ENCODE measurements around the gene CACNA2D4.
A peak's percentile ranks its signal among the peaks of the same experiment; 100 is the strongest.

Gene CACNA2D4

DNA sequence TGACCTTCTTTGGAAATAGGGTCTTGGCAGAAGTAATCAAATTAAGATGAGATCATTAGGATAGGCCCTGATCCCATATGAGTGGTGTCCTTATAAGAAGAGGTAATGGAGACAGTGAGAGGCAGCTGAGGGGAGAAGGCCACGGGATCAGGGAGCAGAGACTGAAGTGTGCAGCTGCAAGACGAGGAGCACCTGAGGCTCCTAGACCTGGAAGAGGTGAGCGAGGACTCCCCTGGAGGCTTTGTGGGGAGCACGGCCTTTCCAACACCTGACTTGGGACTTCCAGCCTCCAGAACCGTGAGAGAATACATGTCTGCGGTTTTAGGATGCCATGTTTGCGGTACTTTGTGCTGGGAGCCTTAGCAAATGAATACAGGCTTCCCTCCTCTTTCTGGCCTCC lies 60.6 kb downstream of the CACNA2D4 start:
- Histone ChIP-seq H3K36me3 (no peaks in the 10 kb centered on the region), H3K27me3 (peaks cover 0 to 6% of the 10 kb centered on the region in 2 donors), H3K4me1 (no peaks in the 10 kb centered on the region), H3K9me3 (peaks cover 0 to 13% (median 12%) of the 10 kb centered on the region in 3 donors), H3K4me3 (no peak overlapping the region), H3K27ac (no peak overlapping the region)
- intact Hi-C loops (cut with DNase I; ENCODE audit: low total_unique reads): no loop called here
- DNase-seq: no peak
- TF ChIP-seq, protein P1, sequence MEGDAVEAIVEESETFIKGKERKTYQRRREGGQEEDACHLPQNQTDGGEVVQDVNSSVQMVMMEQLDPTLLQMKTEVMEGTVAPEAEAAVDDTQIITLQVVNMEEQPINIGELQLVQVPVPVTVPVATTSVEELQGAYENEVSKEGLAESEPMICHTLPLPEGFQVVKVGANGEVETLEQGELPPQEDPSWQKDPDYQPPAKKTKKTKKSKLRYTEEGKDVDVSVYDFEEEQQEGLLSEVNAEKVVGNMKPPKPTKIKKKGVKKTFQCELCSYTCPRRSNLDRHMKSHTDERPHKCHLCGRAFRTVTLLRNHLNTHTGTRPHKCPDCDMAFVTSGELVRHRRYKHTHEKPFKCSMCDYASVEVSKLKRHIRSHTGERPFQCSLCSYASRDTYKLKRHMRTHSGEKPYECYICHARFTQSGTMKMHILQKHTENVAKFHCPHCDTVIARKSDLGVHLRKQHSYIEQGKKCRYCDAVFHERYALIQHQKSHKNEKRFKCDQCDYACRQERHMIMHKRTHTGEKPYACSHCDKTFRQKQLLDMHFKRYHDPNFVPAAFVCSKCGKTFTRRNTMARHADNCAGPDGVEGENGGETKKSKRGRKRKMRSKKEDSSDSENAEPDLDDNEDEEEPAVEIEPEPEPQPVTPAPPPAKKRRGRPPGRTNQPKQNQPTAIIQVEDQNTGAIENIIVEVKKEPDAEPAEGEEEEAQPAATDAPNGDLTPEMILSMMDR (IDR thresholded peaks at IDR 0.05): no peak

DNA sequence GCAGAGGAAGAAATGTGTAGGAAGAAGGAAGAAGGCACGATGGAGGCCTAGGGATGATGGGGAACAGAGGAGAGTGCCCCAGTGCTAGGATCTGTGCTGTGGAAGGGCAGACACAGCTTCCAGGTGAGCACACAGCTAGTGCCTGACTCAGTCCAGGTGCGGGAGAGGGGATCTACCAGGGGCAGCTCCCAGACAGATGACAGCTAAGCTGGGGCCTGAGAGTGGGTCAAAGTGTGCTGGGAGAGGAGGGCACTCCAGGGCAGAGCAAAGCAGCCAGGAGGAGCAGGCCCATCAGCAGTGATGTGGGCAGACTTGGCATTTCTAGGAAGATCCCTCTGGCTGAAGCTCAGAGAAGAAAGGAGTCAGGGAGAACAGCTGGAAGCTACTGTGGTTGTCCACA lies 61.4 kb downstream of the CACNA2D4 start:
- intact Hi-C loops (cut with DNase I; ENCODE audit: low total_unique reads): no loop called here
- H3K9me3 ChIP-seq: peaks cover 0 to 13% (median 12%) of the 10 kb centered on the region in 3 donors
- no peak for DNase-seq

DNA sequence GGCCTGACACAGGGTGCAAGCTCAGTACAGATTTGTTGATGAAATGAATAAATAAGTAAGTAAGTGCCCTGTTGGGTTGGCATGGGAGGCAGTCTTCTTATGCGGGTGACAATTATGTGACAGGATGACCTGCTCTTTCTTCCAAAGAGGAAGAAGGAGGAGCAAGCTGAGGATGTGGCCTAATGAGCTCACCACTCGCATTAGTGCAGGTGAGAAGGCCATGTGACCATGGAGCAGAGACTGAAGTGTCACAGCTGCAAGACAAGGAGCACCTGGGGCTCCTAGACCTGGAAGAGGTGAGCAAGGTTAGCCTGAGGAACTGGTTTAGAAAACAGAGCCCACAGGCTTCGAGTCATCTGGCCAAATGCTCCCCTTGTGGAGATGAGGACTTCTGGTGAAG lies 63.2 kb downstream of the CACNA2D4 start:
- TF ChIP-seq, protein P1 (IDR thresholded peaks at IDR 0.05): no peak
- H3K27me3 ChIP-seq: peaks cover 0 to 6% of the 10 kb centered on the region in 2 donors
- peaks cover 0 to 13% (median 12%) of the 10 kb centered on the region in 3 donors for H3K9me3 ChIP-seq
- no peak overlapping the region for H3K27ac ChIP-seq
- no peaks in the 10 kb centered on the region for H3K36me3 ChIP-seq
- intact Hi-C loops (cut with DNase I; ENCODE audit: low total_unique reads): no loop called here
- H3K4me1 ChIP-seq: peaks cover 0 to 10% (median 4%) of the 10 kb centered on the region in 4 donors
- no peak for DNase-seq
- no peak overlapping the region for H3K4me3 ChIP-seq

More for the DNA sequence above, 61.4 kb downstream of the CACNA2D4 start:
- Histone ChIP-seq H3K36me3 (no peaks in the 10 kb centered on the region), H3K27me3 (peaks cover 0 to 6% of the 10 kb centered on the region in 2 donors), H3K4me1 (no peaks in the 10 kb centered on the region), H3K27ac (no peak overlapping the region), H3K4me3 (no peak overlapping the region)
- TF ChIP-seq, protein P1 (IDR thresholded peaks at IDR 0.05): no peak

DNA sequence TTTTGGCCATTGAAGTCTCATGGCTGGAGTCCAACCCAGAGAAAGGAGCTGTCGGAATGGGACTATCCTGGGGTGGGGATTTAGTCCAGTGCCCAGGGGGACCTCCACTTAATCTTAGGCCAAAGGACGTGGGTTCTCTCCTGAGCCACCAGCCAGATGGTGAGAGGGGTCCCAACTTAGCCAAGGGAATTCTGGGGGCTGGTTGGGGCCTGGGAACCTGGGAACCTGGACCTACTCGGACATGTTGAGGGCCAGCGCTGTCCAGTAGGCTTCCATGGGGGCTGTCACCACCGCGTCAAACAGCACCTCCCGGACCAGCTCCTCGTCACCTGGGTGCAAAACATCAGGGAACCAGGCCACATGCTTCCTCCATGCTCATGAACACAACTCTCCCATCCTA lies 64.7 kb downstream of the CACNA2D4 start:
- Histone ChIP-seq H3K27ac (no peak overlapping the region), H3K27me3 (peaks cover 0 to 6% of the 10 kb centered on the region in 2 donors), H3K4me3 (no peak overlapping the region), H3K4me1 (peaks cover 0 to 10% (median 4%) of the 10 kb centered on the region in 4 donors), H3K9me3 (peaks cover 0 to 13% (median 12%) of the 10 kb centered on the region in 3 donors), H3K36me3 (no peaks in the 10 kb centered on the region)
- DNase-seq: peak in 1 of 2 donors; percentile 47
- TF ChIP-seq, protein P1 (IDR thresholded peaks at IDR 0.05): no peak
- intact Hi-C loops (cut with DNase I; ENCODE audit: low total_unique reads): no loop called here

DNA sequence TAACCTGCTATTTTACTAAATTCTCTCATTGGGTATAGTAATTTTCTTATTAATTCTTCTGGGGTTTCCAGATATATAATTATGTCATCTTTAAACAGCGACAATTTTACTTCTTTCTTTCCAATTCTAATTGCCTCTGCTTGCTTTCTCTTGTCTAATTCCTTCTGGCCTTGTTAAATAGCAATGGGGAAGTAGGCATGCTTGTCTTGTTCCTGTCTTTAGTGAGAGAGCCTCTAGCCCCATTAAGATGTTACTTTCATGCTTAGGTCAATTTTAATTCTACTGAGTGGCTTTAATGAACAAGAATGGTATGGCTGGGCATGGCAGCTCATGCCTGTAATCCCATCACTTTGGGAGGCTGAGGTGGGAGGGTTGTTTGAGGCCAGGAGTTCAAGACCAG lies 66.4 kb downstream of the CACNA2D4 start:
- Histone ChIP-seq H3K4me1 (peaks cover 0 to 10% (median 4%) of the 10 kb centered on the region in 4 donors), H3K36me3 (no peaks in the 10 kb centered on the region), H3K27ac (no peak overlapping the region), H3K27me3 (no peaks in the 10 kb centered on the region), H3K9me3 (peaks cover 0 to 13% (median 12%) of the 10 kb centered on the region in 3 donors), H3K4me3 (no peak overlapping the region)
- TF ChIP-seq, protein P1 (IDR thresholded peaks at IDR 0.05): no peak
- intact Hi-C loops (cut with DNase I; ENCODE audit: low total_unique reads): no loop called here
- DNase-seq: no peak
